NOMO-1 treated with DMSO at 0.1 percent for 48 hours (cell line): ENCODE measurements around the gene IL10RB.
"Not testable (repeated sequence)": the region's sequence is repeated elsewhere in the genome, so short reads cannot be mapped to it uniquely, and the experiment has no call there.

ENCODE experiments used
- DNase-seq: peaks from one replicate; lab custom pipeline; 2025; ENCODE audit not compliant: unreplicated experiment; lab: John Stamatoyannopoulos, UW

Gene IL10RB

GRCh38 chr21:33300701-33301631 is 34.8 kb downstream of the IL10RB start:
- peak; percentile 97 for DNase-seq

- DNase-seq: no peak
Observed at GRCh38 chr21:33301632-33302002, 35.5 kb downstream of the IL10RB start.

- DNase-seq: no peak
Observed at GRCh38 chr21:33302055-33302454, 35.9 kb downstream of the IL10RB start.

- DNase-seq: no peak
Observed at GRCh38 chr21:33302796-33303195, 36.6 kb downstream of the IL10RB start.

GRCh38 chr21:33305344-33305671 is 39.1 kb downstream of the IL10RB start:
- no peak for DNase-seq

GRCh38 chr21:33305938-33306337 is 39.8 kb downstream of the IL10RB start:
- no peak for DNase-seq

GRCh38 chr21:33308586-33309490 is 42.7 kb downstream of the IL10RB start:
- DNase-seq: peak; percentile 67

- no peak for DNase-seq
Observed at GRCh38 chr21:33309778-33310177, 43.6 kb downstream of the IL10RB start.

- peak; percentile 51 for DNase-seq
Observed at GRCh38 chr21:33312121-33312520, 46.0 kb downstream of the IL10RB start.

- DNase-seq: peak; percentile 10
Observed at GRCh38 chr21:33313183-33313582, 47.0 kb downstream of the IL10RB start.

- no peak for DNase-seq
Observed at GRCh38 chr21:33313611-33314010, 47.4 kb downstream of the IL10RB start.

- DNase-seq: no peak
Observed at GRCh38 chr21:33314111-33314510, 47.9 kb downstream of the IL10RB start.

GRCh38 chr21:33315946-33316710 is 50.0 kb downstream of the IL10RB start:
- peak; percentile 15 for DNase-seq

- peak; percentile 17 for DNase-seq
Observed at GRCh38 chr21:33317145-33317544, 51.0 kb downstream of the IL10RB start.

GRCh38 chr21:33317786-33318486 is 51.8 kb downstream of the IL10RB start:
- no peak for DNase-seq

GRCh38 chr21:33321005-33321404 is 54.8 kb downstream of the IL10RB start:
- DNase-seq: not testable (repeated sequence)

- not testable (repeated sequence) for DNase-seq
Observed at GRCh38 chr21:33323610-33324009, 57.4 kb downstream of the IL10RB start.

GRCh38 chr21:33324291-33325221 is 58.4 kb downstream of the IL10RB start, which contains the start of gene IFNAR1:
Gene IFNAR1 (plus strand): TSS chr21:33324970. CDS start chr21:33325056, 86 bp downstream.
- DNase-seq: peak; percentile 98
